Activated T-cell treated with anti-CD3 and anti-CD28 coated beads for 1 hour (primary cell): ENCODE results near the gene GABRG2.

ENCODE experiments used
- DNase-seq: peaks from one replicate; pipeline ENCODE4 v3.0.0-alpha.2; 2020; ENCODE audit warnings: low read depth

The GABRG2 gene

DNA sequence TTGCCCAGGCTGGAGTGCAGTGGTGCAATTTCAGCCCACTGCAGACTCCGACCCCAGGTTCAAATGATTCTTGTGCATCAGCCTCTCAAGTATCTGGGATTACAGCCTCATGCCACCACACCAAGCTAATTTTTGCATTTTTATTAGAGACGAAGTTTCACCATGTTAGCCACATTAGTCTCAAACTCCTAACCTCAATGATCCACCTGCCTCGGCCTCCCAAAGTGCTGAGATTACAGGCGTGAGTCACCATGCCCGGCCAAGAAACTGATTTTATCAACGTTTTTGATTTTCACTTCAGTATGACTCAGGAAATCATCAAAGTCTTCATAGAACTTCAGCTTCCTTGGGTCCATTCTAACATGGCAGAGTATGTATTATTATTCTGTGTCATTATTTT, 125.4 kb downstream of the GABRG2 start:
- no peak for DNase-seq

DNA sequence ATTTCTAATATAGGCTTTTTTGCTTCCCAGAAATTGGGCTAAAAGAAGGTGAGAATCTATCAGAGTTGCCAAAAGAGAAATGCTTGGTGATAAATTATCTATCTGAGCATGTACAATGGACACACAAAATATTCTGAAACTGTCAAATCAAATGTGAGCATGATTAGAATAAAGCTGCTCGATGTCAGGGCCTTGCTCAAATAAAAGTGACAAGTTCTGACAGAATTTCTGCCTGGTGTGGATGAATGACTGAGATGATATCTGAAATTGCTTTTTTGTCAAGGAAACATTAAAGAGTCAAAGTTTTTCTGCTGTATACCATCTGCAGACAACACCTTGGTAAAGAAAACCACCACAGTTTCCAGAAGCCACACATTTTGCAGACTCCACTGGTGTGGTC, 128.8 kb downstream of the GABRG2 start:
- no peak for DNase-seq

- no peak for DNase-seq
Measured at GRCh38 chr5:162202285-162202880, 134.8 kb downstream of the GABRG2 start.
